ENCODE data around the gene DACT1. TPM values are rescaled to one million over a fixed set of nuclear protein-coding genes. Genes with fewer than 3 reads are reported as not detected.

Gene DACT1
- polyA plus RNA-seq, 3 donors = 23.4 to 34.4 (median 31.7) TPM

GRCh38 chr14:58662759-58663158 is 25.0 kb downstream of the DACT1 start:
- no peak for DNase-seq

DNA sequence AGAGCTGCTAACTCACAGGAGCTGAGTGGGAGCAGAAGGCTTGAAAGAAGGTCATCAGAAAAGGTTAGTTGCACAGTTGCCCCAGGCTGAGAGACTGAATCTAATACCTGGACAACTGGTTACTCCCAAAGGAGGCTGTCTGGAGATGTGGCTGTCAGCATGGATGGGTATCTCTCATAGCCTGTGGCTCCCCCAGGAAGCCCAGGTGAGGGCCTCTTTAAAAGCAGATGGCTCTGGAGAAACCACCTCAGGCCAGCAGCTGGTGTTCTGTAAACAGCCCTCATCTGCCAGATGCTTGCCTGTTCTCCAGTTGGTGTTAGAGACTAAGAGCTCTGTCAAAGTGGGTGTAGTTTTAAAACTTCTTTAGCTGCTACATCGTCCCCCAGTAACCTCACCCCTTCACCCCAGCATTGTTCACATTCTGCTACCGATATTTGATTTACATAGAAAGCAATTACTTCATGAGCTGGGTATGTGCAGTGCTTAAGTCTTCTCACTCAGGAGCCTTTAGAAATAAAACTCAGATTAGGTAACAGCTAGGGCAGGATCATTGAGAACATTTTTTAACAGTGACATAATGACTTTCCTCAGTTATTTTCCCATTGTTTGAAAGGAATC is 25.8 kb downstream of the DACT1 start:
- peak; percentile 33 for DNase-seq

GRCh38 chr14:58665773-58666500 is 28.2 kb downstream of the DACT1 start:
- no peak for DNase-seq

DNA sequence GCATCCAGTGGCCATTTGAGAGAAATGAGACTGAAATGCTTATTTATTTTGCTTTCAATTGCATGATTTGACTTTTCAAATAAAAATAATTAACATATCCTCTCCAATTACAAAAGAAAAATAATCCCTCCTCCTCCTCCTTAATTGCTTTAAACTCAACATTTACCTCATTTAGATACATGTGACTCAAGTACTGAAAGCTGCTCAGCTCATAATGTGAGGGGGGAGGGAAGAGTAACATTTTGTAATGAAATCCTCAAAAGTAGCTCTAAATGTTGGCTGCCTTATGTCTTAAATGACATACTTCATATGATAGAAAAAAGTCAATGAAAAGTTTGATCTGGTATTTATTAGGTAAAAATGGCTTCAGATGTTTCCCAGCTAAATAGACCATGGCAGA is 29.0 kb downstream of the DACT1 start:
- no peak for DNase-seq

DNA sequence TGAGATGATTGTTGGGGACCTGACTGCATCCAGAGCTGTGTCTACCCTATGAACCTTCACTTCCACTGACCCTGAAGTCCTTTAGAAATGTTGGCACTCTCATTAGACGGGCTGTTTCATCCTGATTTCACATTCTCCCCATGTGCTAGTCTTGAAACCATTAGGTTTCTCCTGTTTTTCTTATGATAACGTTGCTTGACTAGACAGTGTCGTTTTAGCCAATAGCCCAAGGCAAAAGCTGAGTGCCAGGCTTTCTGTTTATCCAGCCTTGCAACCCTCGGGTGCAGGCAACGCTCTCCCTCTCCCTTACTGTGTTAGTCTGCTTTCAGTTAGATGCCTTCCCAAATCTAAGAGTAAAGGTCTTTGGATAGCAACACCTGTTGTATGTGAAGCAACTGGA is 30.1 kb downstream of the DACT1 start:
- DNase-seq = no peak

- no peak for DNase-seq
These were observed 31.2 kb downstream of the DACT1 start for GRCh38 chr14:58668848-58669480.

- DNase-seq = no peak
These were observed 31.9 kb downstream of the DACT1 start for GRCh38 chr14:58669556-58670200.

GRCh38 chr14:58671024-58671423 is 33.3 kb downstream of the DACT1 start:
- no peak for DNase-seq

GRCh38 chr14:58671436-58671835 is 33.7 kb downstream of the DACT1 start:
- DNase-seq = no peak

GRCh38 chr14:58673722-58674121 is 36.0 kb downstream of the DACT1 start:
- DNase-seq = no peak

- no peak for DNase-seq
These were observed 39.2 kb downstream of the DACT1 start for GRCh38 chr14:58677001-58677400.

- no peak for DNase-seq
These were observed 39.8 kb downstream of the DACT1 start for GRCh38 chr14:58677517-58677916.

DNA sequence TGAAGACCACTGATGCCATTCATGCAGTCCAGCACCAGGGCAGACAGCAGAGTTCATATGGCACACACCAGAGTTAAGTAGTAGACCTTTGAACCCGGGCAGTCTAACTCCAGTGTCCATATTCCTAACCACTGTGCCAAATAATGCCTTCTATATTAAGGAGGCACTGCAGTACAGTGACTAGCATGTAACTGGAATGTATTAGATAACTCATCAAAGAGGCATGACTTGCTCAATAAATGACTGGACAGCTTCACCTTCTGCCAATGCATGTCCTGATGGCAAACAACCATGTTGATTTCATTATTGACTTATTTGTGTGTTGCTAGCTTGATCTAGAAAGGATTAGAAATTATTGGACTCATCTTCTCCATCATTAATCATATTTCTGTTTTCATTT is 40.2 kb downstream of the DACT1 start:
- no peak for DNase-seq

DNA sequence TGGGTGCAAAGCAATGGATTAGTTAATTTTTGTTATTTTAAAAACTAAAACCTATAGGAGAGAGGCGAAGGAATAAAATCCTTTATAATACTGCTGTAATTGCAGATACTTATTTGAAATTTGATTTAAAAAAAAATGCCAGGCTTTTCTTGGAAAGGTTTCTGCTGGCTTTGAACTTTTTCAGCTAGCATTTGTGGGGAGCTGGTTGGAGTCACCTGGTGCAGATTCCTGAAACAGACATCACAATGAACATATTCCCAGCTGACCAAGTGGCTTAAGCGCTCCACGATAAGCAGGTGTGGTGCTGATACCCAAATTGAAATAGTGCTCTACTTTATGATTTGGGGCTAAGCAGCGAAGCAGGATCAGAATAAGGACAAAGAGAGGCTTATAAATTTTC is 42.9 kb downstream of the DACT1 start:
- no peak for DNase-seq

DNA sequence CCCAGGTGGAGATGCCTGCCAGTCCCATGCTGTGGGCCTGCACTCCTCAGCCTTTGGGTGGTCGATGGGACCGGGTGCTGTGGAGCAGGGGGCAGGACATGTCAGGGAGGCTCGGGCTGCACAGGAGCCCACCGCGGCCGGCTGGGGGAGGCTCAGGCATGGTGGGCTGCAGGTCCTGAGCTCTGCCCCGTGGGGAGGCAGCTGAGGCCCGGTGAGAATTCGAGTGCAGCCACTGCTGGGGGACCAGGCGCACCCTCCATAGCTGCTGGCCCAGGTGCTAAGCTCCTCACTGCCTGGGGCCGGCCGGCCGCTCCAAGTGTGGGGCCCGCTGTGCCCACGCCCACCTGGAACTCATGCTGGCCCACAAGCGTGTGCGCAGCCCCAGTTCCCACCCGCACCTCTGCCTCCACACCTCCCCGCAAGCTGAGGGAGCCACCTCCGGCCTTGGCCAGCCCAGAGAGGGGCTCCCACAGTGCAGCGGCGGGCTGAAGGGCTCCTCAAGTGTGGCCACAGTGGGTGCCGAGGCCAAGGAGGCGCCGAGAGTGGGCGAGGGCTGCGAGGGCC is 49.6 kb downstream of the DACT1 start:
- DNase-seq = no peak

DNA sequence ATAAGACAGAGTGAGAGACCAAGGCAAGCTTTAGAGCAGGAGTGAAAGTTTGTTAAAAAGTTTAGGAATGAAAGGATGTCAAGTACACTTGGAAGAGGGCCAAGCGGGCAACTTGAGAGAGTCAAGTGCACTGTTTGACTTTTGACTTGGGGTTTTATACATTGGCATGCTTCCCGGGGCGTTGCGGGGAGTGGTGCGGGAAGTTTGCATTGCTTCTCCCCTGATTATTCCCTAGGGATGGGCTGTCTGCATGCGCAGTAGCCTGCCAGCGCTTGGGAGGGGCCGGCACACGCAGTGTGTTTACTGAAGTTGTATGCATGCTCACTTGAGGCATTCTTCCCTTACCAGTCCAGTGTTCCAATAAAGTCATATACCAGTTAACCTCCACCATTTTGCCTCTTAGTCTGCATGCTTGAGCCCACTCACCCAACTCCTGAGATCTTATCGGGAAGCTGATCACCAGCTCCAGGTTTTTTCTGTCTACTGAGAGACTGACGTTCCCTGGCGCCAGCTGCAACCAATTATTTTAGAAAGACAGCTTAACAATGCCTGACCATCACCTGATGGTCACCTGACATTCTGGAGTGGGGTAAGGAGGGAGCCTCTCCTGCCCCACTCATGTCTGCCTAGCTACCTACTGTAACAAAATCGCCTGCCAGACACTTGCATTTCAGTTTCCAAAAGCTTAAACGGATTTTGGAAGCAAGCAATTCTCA is 53.2 kb downstream of the DACT1 start:
- no peak for DNase-seq

DNA sequence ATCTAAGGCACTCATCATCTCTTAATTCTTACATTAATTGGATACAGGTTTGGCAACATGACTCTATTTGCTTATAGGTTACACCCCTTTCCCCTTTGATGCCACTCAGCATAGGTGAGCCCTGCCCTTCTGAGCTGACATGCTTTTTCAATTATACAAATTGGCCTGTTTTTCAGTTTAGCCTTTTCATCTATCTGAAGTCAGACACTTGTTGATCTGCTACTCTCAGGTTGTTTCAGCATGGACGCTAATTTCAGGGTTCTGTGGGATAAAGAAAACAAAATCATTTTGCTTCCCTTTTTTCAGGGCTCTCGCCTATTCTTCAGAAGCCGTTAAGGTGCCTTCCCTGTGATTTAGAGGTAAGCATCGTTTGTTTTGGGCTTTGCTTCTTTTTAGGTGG is 55.3 kb downstream of the DACT1 start:
- no peak for DNase-seq

GRCh38 chr14:58695514-58695913 is 57.8 kb downstream of the DACT1 start:
- DNase-seq = no peak

GRCh38 chr14:58697266-58697929 is 59.6 kb downstream of the DACT1 start:
- DNase-seq = no peak
